SK-N-SH (cell line): ENCODE measurements around the gene POC5. TPM values are rescaled to one million over a fixed set of nuclear protein-coding genes. Genes with fewer than 3 reads are reported as not detected.

Experiments
- CTCF ChIA-PET: fragments of 300-600, 350-600 bp; formaldehyde crosslinking; extraction: SDS; loops from one replicate; lab custom pipeline; 2021; lab: Yijun Ruan, JAX
- POLR2A ChIA-PET: fragments of 350-600 bp; sonication (Branson Sonifier 250); formaldehyde crosslinking; extraction: SDS; loops from one replicate; lab custom pipeline; 2020; ENCODE audit warnings: antibody characterized with exemption, inconsistent platforms; lab: Yijun Ruan, JAX
- DNase-seq: peaks from one replicate; pipeline ENCODE4 v3.0.0; 2012
- H2AFZ ChIP-seq: fragments of 200-600 bp; sonication (generic); 2 replicates; pipeline ENCODE4 v1.8.1; 2016; ENCODE audit warnings: antibody characterized with exemption, mild to moderate bottlenecking, low read depth
- H3F3A ChIP-seq: fragments of 200-600 bp; sonication (generic); replicated peaks from 2 replicates; pipeline ENCODE3; 2016; ENCODE audit warnings: antibody characterized with exemption, mild to moderate bottlenecking; ENCODE audit not compliant: insufficient read depth
- H3K27ac ChIP-seq, 2 experiments: fragments of 200-500 bp in 1 of 2; fragments of 200-600 bp in 1 of 2; sonication (Bioruptor generic) in 1 of 2; sonication (generic), shearing (Covaris generic) in 1 of 2; 2 replicates each; pipeline versions ENCODE4 v1.5.1 to v1.6.1; 2014 to 2016; ENCODE audit warnings: low read depth in 2 of 2, inconsistent platforms in 1 of 2, low read length in 1 of 2, mild to moderate bottlenecking in 1 of 2, mixed read lengths in 1 of 2
- H3K27me3 ChIP-seq: fragments of 200-600 bp; sonication (generic), shearing (Covaris generic); 2 replicates; pipeline ENCODE4 v1.6.1; 2016; ENCODE audit warnings: mixed run types; ENCODE audit not compliant: insufficient read depth
- H3K36me3 ChIP-seq, 2 experiments: fragments of 200-500 bp in 1 of 2; fragments of 200-600 bp in 1 of 2; sonication (Bioruptor generic) in 1 of 2; sonication (generic) in 1 of 2; replicated peaks in 1 of 2; 2 replicates each; pipeline versions ENCODE3 to v1.5.1; 2014 to 2016; ENCODE audit warnings: low read length in 1 of 2, mild to moderate bottlenecking in 1 of 2; ENCODE audit not compliant: insufficient read depth in 2 of 2, control insufficient read depth in 1 of 2
- H3K4me1 ChIP-seq, 2 experiments: fragments of 200-500 bp in 1 of 2; fragments of 200-600 bp in 1 of 2; sonication (Bioruptor generic) in 1 of 2; sonication (generic), shearing (Covaris generic) in 1 of 2; 2 replicates each; pipeline versions ENCODE4 v1.5.1 to v1.6.1; 2014 to 2016; ENCODE audit warnings: low read depth in 1 of 2, low read length in 1 of 2, mixed run types in 1 of 2; ENCODE audit not compliant: insufficient read depth in 2 of 2, control insufficient read depth in 1 of 2
- H3K4me2 ChIP-seq: fragments of 200-600 bp; sonication (generic), shearing (Covaris generic); 2 replicates; pipeline ENCODE4 v1.6.1; 2017; ENCODE audit warnings: mixed run types
- H3K4me3 ChIP-seq, 2 experiments: fragments of 200-500 bp in 1 of 2; fragments of 200-600 bp in 1 of 2; sonication (Bioruptor generic) in 1 of 2; sonication (generic), shearing (Covaris generic) in 1 of 2; 2 replicates each; pipeline versions ENCODE4 v1.5.1 to v1.8.1; 2014 to 2016; ENCODE audit warnings: low read depth in 2 of 2, inconsistent platforms in 1 of 2, low read length in 1 of 2, mild to moderate bottlenecking in 1 of 2, mixed read lengths in 1 of 2, moderate library complexity in 1 of 2
- H3K79me2 ChIP-seq: fragments of 200-600 bp; sonication (generic); 2 replicates; pipeline ENCODE4 v1.8.1; 2017; ENCODE audit warnings: mild to moderate bottlenecking; ENCODE audit not compliant: insufficient read depth
- H3K9ac ChIP-seq: fragments of 200-600 bp; sonication (generic); 2 replicates; pipeline ENCODE4 v1.6.1; 2017; ENCODE audit warnings: mixed run types
- H3K9me2 ChIP-seq: fragments of 200-600 bp; sonication (generic); 2 replicates; pipeline ENCODE4 v1.6.1; 2017; ENCODE audit warnings: mixed run types
- H3K9me3 ChIP-seq: fragments of 200-600 bp; sonication (generic); 2 replicates; pipeline ENCODE4 v1.6.1; 2017; ENCODE audit warnings: mixed run types, mild to moderate bottlenecking, moderate library complexity
- H4K20me1 ChIP-seq: fragments of 200-600 bp; sonication (generic); 2 replicates; pipeline ENCODE4 v1.6.1; 2017; ENCODE audit warnings: mild to moderate bottlenecking, mixed run types; ENCODE audit not compliant: insufficient read depth
- GABPA ChIP-seq: IDR thresholded peaks from 2 replicates; pipeline ENCODE4 v1.4.0; 2012; ENCODE audit warnings: low read depth, mild to moderate bottlenecking
- RAD21 ChIP-seq: IDR thresholded peaks from 2 replicates; pipeline ENCODE4 v1.6.1; 2012; ENCODE audit warnings: mild to moderate bottlenecking, low read length
- RCOR1 ChIP-seq: fragments of 150-350 bp; IDR thresholded peaks from 2 replicates; pipeline ENCODE4 v1.6.1; 2017; ENCODE audit warnings: antibody characterized with exemption, low read length
- RXRA ChIP-seq: IDR thresholded peaks from 2 replicates; pipeline ENCODE4 v1.4.0; 2012; ENCODE audit warnings: low read depth, mild to moderate bottlenecking, borderline replicate concordance
- TAF1 ChIP-seq: IDR thresholded peaks from 2 replicates; pipeline ENCODE4 v1.6.1; 2012; ENCODE audit warnings: low read depth, mild to moderate bottlenecking, low read length, moderate library complexity, borderline replicate concordance
- WGBS: methylation state at CpG from one replicate; pipeline ENCODE4 v1.1.6; 2017; ENCODE audit warnings: low lambda C conversion rate; 5-methylcytosine and 5-hydroxymethylcytosine counted together
- polyA plus RNA-seq, 3 experiments: library from polyadenylated mRNA; depleted of rRNA; stranded (reverse); fragments of >200 nt; gene quantifications; 2 replicates each; pipeline ENCODE4 v1.2.3, GENCODE V29; 2012
- TF ChIP-seq, protein P1 (sequence below): IDR thresholded peaks from 2 replicates; pipeline ENCODE4; 2012
- TF ChIP-seq, protein P2 (sequence below): IDR thresholded peaks from 2 replicates; pipeline ENCODE4 v1.4.0; 2012; ENCODE audit warnings: low read depth
- TF ChIP-seq, protein P3 (sequence below): fragments of 200-600 bp; sonication (generic); IDR thresholded peaks from 2 replicates; pipeline ENCODE4 v1.6.1; 2017; ENCODE audit warnings: antibody characterized with exemption, mild to moderate bottlenecking, moderate library complexity

The POC5 gene
- polyA plus RNA-seq, 1 of the 3 experiments (the other 2 are of a cell fraction), result 15.9 TPM

DNA sequence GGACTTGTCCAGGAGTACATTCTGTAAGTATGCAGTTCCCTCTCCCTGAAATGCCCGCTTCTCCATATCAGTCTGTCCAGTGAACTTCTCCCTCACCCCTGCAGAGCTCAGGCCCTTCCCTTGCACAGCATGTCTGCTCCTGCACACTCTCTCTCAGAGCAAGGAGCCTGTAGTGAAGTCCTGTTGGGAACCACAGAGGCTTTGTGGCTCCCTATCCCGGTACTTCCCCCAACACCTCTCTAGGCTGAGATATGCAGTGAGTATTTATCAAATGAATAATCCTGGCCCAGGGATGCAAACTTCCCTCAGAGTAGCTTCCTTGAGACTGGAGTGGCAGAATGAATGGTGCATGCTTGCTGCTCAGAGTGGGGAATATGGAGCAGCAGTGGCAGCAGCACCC, 48.8 kb downstream of the POC5 start (continued):
- TF ChIP-seq, protein P1, sequence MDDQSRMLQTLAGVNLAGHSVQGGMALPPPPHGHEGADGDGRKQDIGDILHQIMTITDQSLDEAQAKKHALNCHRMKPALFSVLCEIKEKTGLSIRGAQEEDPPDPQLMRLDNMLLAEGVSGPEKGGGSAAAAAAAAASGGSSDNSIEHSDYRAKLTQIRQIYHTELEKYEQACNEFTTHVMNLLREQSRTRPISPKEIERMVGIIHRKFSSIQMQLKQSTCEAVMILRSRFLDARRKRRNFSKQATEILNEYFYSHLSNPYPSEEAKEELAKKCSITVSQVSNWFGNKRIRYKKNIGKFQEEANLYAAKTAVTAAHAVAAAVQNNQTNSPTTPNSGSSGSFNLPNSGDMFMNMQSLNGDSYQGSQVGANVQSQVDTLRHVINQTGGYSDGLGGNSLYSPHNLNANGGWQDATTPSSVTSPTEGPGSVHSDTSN, result no peak
- TF ChIP-seq TAF1 (no peak), GABPA (no peak)
- TF ChIP-seq, protein P2, sequence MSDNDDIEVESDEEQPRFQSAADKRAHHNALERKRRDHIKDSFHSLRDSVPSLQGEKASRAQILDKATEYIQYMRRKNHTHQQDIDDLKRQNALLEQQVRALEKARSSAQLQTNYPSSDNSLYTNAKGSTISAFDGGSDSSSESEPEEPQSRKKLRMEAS, result no peak
- TF ChIP-seq, all 33 proteins: peak for 0

DNA sequence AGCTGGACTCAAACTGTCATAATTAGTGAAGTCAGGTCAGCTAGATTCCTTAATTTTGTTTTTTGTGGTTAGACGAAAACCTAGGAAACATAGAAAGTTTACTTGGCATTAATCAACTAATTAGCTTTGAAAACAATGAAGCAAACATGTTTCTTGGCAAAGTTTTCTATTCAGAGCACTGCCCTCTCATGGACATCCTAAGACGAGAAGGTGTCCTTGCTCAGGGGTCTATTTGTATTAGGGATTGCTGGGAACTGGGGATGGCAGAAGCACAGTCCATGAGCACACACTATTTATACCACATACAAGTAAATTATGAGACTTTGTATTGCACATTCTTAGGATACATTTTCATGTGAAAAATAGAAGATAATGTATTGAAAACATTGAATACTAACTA, 49.7 kb downstream of the POC5 start:
- peak overlapping the region in 1 of 2 experiments; percentile 34; a peak in 2 of 4 replicates for H3K27ac ChIP-seq
- peaks cover 5 to 6% of the 10 kb centered on the region in 2 experiments for H3K36me3 ChIP-seq
- H3K9me2 ChIP-seq, result no peaks in the 10 kb centered on the region
- H4K20me1 ChIP-seq, result no peaks in the 10 kb centered on the region
- ChIA-PET CTCF (interaction anchor here (0.8 to 2.3 kb wide), 5 partner anchors 9 to 431 kb away, joined by 3 to 17 read pairs (median 4); partner anchors contain the start of gene ANKRD31), POLR2A (no interaction called here)
- no peaks in the 10 kb centered on the region for H3K79me2 ChIP-seq
- no peak overlapping the region for H2AFZ ChIP-seq
- no peaks in the 10 kb centered on the region for H3K27me3 ChIP-seq
- no peak overlapping the region for H3K9ac ChIP-seq
- H3K4me3 ChIP-seq, result no peak overlapping the region
- no peaks in the 10 kb centered on the region for H3F3A ChIP-seq
- no peaks in the 10 kb centered on the region for H3K9me3 ChIP-seq
- DNase-seq, result no peak
- H3K4me1 ChIP-seq, result peaks cover 0 to 56% of the 10 kb centered on the region in 2 experiments; a peak in 2 of 4 replicates
- WGBS, result 72% methylated on average over 2 of the region's 2 CpGs
- TF ChIP-seq, protein P3, sequence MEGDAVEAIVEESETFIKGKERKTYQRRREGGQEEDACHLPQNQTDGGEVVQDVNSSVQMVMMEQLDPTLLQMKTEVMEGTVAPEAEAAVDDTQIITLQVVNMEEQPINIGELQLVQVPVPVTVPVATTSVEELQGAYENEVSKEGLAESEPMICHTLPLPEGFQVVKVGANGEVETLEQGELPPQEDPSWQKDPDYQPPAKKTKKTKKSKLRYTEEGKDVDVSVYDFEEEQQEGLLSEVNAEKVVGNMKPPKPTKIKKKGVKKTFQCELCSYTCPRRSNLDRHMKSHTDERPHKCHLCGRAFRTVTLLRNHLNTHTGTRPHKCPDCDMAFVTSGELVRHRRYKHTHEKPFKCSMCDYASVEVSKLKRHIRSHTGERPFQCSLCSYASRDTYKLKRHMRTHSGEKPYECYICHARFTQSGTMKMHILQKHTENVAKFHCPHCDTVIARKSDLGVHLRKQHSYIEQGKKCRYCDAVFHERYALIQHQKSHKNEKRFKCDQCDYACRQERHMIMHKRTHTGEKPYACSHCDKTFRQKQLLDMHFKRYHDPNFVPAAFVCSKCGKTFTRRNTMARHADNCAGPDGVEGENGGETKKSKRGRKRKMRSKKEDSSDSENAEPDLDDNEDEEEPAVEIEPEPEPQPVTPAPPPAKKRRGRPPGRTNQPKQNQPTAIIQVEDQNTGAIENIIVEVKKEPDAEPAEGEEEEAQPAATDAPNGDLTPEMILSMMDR, result 0 out of 2 replicates have a peak, but pooled peaks have one; percentile 25
- no peak for TF ChIP-seq RCOR1
- no peak overlapping the region for H3K4me2 ChIP-seq

DNA sequence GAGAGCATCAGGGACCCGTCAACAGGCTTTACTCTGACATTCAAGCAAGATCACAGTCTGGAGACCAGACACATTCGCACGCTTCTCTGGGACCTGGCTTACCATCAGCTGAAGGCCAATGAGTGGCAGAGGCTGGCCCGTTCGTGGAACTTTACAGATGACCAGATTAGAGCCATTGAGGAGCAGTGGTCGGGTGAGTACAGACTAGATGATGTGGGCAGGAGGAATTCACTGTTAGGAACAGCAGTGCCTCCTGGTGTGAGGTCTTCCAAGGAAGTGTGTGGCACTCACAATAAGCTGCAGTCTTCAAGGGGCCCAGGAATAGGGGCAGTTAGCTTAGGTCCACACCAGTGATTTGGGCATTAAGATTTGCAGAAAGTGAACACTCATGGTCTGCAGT, 50.4 kb downstream of the POC5 start:
- H3K4me1 ChIP-seq, result peaks cover 0 to 60% of the 10 kb centered on the region in 2 experiments; a peak in 2 of 4 replicates
- no peak for DNase-seq
- ChIA-PET POLR2A (no interaction called here), CTCF (interaction anchor here (0.8 to 1.9 kb wide), 4 partner anchors 10 to 430 kb away, joined by 3 to 4 read pairs (median 4); partner anchors contain the start of gene ANKRD31)
- TF ChIP-seq RXRA (no peak), RAD21 (0 out of 2 replicates have a peak, but pooled peaks have one; percentile 4)
- no peaks in the 10 kb centered on the region for H3K27me3 ChIP-seq
- no peak overlapping the region for H3K4me2 ChIP-seq
- H3F3A ChIP-seq, result no peaks in the 10 kb centered on the region
- no peaks in the 10 kb centered on the region for H3K9me2 ChIP-seq
- no peak overlapping the region for H3K4me3 ChIP-seq
- no peaks in the 10 kb centered on the region for H4K20me1 ChIP-seq
- 75% methylated on average over 6 of the region's 6 CpGs for WGBS
- H3K79me2 ChIP-seq, result no peaks in the 10 kb centered on the region
- no peaks in the 10 kb centered on the region for H3K9me3 ChIP-seq
- no peak overlapping the region for H2AFZ ChIP-seq
- no peak overlapping the region; a peak in 1 of 4 replicates for H3K27ac ChIP-seq
- no peak overlapping the region for H3K9ac ChIP-seq
- H3K36me3 ChIP-seq, result peaks cover 0 to under 1% of the 10 kb centered on the region in 2 experiments
